ENCODE measurements around the gene SEMA3E. TPM values are rescaled to one million over a fixed set of nuclear protein-coding genes. Genes with fewer than 3 reads are reported as not detected.

Gene SEMA3E
- total and polyA plus RNA-seq, 9 of the 15 experiments (the other 6 are each of a cell fraction or from before 2014, with no cell fraction given): 0.01 to 1.4 (median 0.14) TPM; not detected in 2

DNA sequence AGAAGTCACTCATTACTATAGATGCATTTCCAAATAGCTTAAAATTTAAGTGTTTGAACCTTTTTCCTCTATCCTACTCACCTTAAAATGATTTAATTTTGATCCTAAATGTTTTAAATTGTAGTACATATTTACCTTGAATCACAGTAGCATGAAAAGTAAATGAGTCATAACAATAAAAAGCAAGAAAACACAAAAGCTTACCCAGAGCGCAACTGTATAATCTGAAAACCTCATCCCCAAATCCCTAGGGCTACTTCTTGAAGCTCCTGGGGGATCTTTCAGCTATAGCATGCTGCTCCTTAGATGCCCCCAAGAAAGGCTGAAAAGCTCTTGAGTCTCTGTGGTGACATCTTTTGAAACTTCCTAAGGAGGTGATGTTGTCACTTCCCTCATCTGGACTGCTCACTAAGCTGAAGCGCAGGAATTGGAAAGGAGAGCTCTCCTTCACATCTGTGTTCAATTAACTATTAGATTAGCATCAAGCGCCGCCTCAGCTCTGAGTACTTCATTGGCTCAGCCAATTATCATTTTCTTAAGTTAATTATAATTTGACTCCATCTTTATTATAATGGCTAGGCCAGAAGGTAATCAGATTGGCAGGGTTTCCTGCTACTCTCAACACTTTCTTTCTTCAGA lies 60.2 kb downstream of the SEMA3E start:
- 3% methylated on average over 4 of the region's 4 CpGs for WGBS (ENCODE audit: insufficient coverage, low coverage, missing lambda C conversion rate)
- Histone ChIP-seq H3K27ac (ENCODE audit: extremely low read depth, low read depth, low read length) (no peak overlapping the region), H3K27me3 (ENCODE audit: control insufficient read depth in 2 of 2, insufficient read depth in 2 of 2, low read length in 2 of 2) (no peaks in the 10 kb centered on the region), H3K4me3 (no peak overlapping the region), H3K4me1 (replicated peaks in 1 of 2; ENCODE audit: control insufficient read depth in 2 of 2, insufficient read depth in 2 of 2, low read length in 2 of 2) (no peaks in the 10 kb centered on the region), H3K36me3 (ENCODE audit: control insufficient read depth, insufficient read depth, low read length) (no peaks in the 10 kb centered on the region), H3K9me3 (replicated peaks; ENCODE audit: control insufficient read depth, insufficient read depth, low read depth, low read length) (no peaks in the 10 kb centered on the region), H3K9me1 (ENCODE audit: control insufficient read depth, insufficient read depth, low read length) (no peaks in the 10 kb centered on the region), H3K4me2 (ENCODE audit: insufficient read depth, low read length) (no peak overlapping the region), H2AFZ (ENCODE audit: low read depth, low read length) (no peak overlapping the region), H3K79me2 (ENCODE audit: control insufficient read depth, insufficient read depth, low read length) (no peaks in the 10 kb centered on the region), H4K20me1 (replicated peaks; ENCODE audit: control insufficient read depth, insufficient read depth, low read length) (no peaks in the 10 kb centered on the region), H3K9ac (ENCODE audit: insufficient read depth in 1 of 2, low read depth in 2 of 2, low read length in 2 of 2) (no peak overlapping the region)
- TF ChIP-seq ZBTB17 (CRISPR knock-in tag; IDR thresholded peaks at IDR 0.05) (no peak), ASH1L (IDR thresholded peaks at IDR 0.05; ENCODE audit: borderline replicate concordance, low read depth, partially characterized antibody) (no peak), ETV6 (IDR thresholded peaks at IDR 0.05; ENCODE audit: borderline replicate concordance in 1 of 2, low read depth in 2 of 2, low read length in 1 of 2) (no peak), ETV6 (CRISPR knock-in tag; IDR thresholded peaks at IDR 0.05; ENCODE audit: borderline replicate concordance) (no peak), ZFP1 (CRISPR knock-in tag; IDR thresholded peaks at IDR 0.05) (no peak), PHB2 (IDR thresholded peaks at IDR 0.05; ENCODE audit: low read depth) (no peak)
- DNase-seq (ENCODE audit: extremely low read depth in 1 of 4, low spot score in 3 of 4): no peak
- ATAC-seq: no peak
- BruUV-seq (replicated peaks): no TSS peak
- intact Hi-C loops (cut with micrococcal nuclease) (no loop called here), in situ Hi-C loops (cut with MboI) (no loop called here)
- ChIA-PET CTCF (ENCODE audit: low intra/inter-chr PET ratio) (no interaction called here), POLR2A (no interaction called here)
- FAIRE-seq: no peak

DNA sequence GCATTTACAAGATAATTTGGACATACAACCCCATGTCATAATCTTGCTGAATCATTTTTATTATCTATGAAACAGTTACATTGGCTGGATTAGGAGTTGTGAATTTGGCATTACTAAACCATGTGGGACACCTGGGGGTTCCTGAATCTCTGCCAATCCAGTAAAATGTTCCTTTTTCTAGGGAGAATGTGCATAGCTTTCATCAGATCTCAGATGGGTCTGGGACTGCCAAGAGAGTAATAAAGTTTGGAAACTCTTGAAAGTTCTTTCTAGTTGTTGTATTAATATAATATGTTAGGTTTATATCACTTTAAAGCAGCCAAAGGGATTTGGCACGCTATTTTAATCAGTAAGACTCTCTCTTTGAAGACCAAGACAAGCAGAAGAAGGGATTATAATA lies 62.7 kb downstream of the SEMA3E start:
- in situ Hi-C loops (cut with MboI) (no loop called here), intact Hi-C loops (cut with micrococcal nuclease) (no loop called here)
- ChIA-PET POLR2A (no interaction called here), CTCF (ENCODE audit: low intra/inter-chr PET ratio) (no interaction called here)
- H3K9me3 ChIP-seq (replicated peaks; ENCODE audit: control insufficient read depth, insufficient read depth, low read depth, low read length): no peaks in the 10 kb centered on the region
- no peak overlapping the region for H3K9ac ChIP-seq (ENCODE audit: insufficient read depth in 1 of 2, low read depth in 2 of 2, low read length in 2 of 2)
- no peaks in the 10 kb centered on the region for H3K36me3 ChIP-seq (ENCODE audit: control insufficient read depth, insufficient read depth, low read length)
- no peak overlapping the region for H3K27ac ChIP-seq (ENCODE audit: extremely low read depth, low read depth, low read length)
- no peak overlapping the region for H3K4me3 ChIP-seq
- FAIRE-seq (no peak), DNase-seq (ENCODE audit: extremely low read depth in 1 of 4, low spot score in 3 of 4) (no peak), ATAC-seq (no peak)
- 0% methylated on average over 1 of the region's 1 CpG for WGBS (ENCODE audit: insufficient coverage, low coverage, missing lambda C conversion rate)
- no TSS peak for BruUV-seq (replicated peaks)
- H3K27me3 ChIP-seq (ENCODE audit: control insufficient read depth in 2 of 2, insufficient read depth in 2 of 2, low read length in 2 of 2): no peaks in the 10 kb centered on the region
- no peak overlapping the region for H2AFZ ChIP-seq (ENCODE audit: low read depth, low read length)
- no peaks in the 10 kb centered on the region for H3K9me1 ChIP-seq (ENCODE audit: control insufficient read depth, insufficient read depth, low read length)
- H3K79me2 ChIP-seq (ENCODE audit: control insufficient read depth, insufficient read depth, low read length): no peaks in the 10 kb centered on the region
- H4K20me1 ChIP-seq (replicated peaks; ENCODE audit: control insufficient read depth, insufficient read depth, low read length): no peaks in the 10 kb centered on the region
- no peak overlapping the region for H3K4me2 ChIP-seq (ENCODE audit: insufficient read depth, low read length)
- no peaks in the 10 kb centered on the region for H3K4me1 ChIP-seq (replicated peaks in 1 of 2; ENCODE audit: control insufficient read depth in 2 of 2, insufficient read depth in 2 of 2, low read length in 2 of 2)
- TF ChIP-seq, protein P1, sequence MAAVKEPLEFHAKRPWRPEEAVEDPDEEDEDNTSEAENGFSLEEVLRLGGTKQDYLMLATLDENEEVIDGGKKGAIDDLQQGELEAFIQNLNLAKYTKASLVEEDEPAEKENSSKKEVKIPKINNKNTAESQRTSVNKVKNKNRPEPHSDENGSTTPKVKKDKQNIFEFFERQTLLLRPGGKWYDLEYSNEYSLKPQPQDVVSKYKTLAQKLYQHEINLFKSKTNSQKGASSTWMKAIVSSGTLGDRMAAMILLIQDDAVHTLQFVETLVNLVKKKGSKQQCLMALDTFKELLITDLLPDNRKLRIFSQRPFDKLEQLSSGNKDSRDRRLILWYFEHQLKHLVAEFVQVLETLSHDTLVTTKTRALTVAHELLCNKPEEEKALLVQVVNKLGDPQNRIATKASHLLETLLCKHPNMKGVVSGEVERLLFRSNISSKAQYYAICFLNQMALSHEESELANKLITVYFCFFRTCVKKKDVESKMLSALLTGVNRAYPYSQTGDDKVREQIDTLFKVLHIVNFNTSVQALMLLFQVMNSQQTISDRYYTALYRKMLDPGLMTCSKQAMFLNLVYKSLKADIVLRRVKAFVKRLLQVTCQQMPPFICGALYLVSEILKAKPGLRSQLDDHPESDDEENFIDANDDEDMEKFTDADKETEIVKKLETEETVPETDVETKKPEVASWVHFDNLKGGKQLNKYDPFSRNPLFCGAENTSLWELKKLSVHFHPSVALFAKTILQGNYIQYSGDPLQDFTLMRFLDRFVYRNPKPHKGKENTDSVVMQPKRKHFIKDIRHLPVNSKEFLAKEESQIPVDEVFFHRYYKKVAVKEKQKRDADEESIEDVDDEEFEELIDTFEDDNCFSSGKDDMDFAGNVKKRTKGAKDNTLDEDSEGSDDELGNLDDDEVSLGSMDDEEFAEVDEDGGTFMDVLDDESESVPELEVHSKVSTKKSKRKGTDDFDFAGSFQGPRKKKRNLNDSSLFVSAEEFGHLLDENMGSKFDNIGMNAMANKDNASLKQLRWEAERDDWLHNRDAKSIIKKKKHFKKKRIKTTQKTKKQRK (IDR thresholded peaks at IDR 0.05; ENCODE audit: borderline replicate concordance, low read depth, low read length): no peak
- no peak for TF ChIP-seq RFX7 (CRISPR knock-in tag; IDR thresholded peaks at IDR 0.05)
- no peak for TF ChIP-seq SMARCC2 (IDR thresholded peaks at IDR 0.05; ENCODE audit: low read depth)
- no peak for TF ChIP-seq ZBTB7A (IDR thresholded peaks at IDR 0.05; ENCODE audit: borderline replicate concordance, control insufficient read depth, low read depth, low read length)
